GM23338 (cell line): ENCODE measurements around the gene ANKS1B. TPM values are rescaled to one million over a fixed set of nuclear protein-coding genes. Genes with fewer than 3 reads are reported as not detected.

Experiments used
- ATAC-seq: fragments of 200-7000 bp; cut with Tn5 transposase; 3 replicates; pipeline ENCODE4 v1.9.1; 2020
- DNase-seq: peaks from one replicate; pipeline ENCODE4 v3.0.0-alpha.2; 2015; ENCODE audit warnings: low spot score
- H2AFZ ChIP-seq: fragments of 200-600 bp; sonication (generic); 2 replicates; pipeline ENCODE4 v1.8.0; 2016; ENCODE audit warnings: antibody characterized with exemption, mild to moderate bottlenecking, moderate library complexity
- H3F3A ChIP-seq: fragments of 200-600 bp; sonication (generic); replicated peaks from 2 replicates; pipeline ENCODE4 v1.8.0; 2017; ENCODE audit warnings: antibody characterized with exemption, mixed run types, low read depth
- H3K27ac ChIP-seq: fragments of 200-600 bp; sonication (generic); 2 replicates; pipeline ENCODE4 v1.6.1; 2016; ENCODE audit warnings: low read depth
- H3K27me3 ChIP-seq: fragments of 200-600 bp; sonication (generic); 2 replicates; pipeline ENCODE4 v1.8.0; 2016; ENCODE audit warnings: mild to moderate bottlenecking, mixed run types, moderate library complexity; ENCODE audit not compliant: insufficient read depth
- H3K36me3 ChIP-seq: fragments of 200-600 bp; sonication (generic); 2 replicates; pipeline ENCODE4 v1.8.0; 2016; ENCODE audit warnings: mild to moderate bottlenecking; ENCODE audit not compliant: insufficient read depth
- H3K4me1 ChIP-seq: fragments of 200-600 bp; sonication (generic); 2 replicates; pipeline ENCODE4 v1.8.0; 2016; ENCODE audit warnings: mild to moderate bottlenecking, moderate library complexity; ENCODE audit not compliant: insufficient read depth
- H3K4me2 ChIP-seq: fragments of 200-600 bp; sonication (generic); 2 replicates; pipeline ENCODE4 v1.7.1; 2017; ENCODE audit warnings: mixed run types
- H3K4me3 ChIP-seq: fragments of 200-600 bp; sonication (generic); 2 replicates; pipeline ENCODE4 v1.6.1; 2016; ENCODE audit warnings: mixed run types
- H3K79me2 ChIP-seq: fragments of 200-600 bp; sonication (generic); replicated peaks from 2 replicates; pipeline ENCODE4 v1.8.0; 2017; ENCODE audit warnings: mild to moderate bottlenecking; ENCODE audit not compliant: insufficient read depth
- H3K9me2 ChIP-seq: fragments of 200-600 bp; sonication (generic); 2 replicates; pipeline ENCODE4 v1.8.0; 2017; ENCODE audit not compliant: insufficient read depth
- H4K20me1 ChIP-seq: fragments of 200-600 bp; sonication (generic); replicated peaks from 2 replicates; pipeline ENCODE4 v1.8.0; 2017; ENCODE audit warnings: mild to moderate bottlenecking; ENCODE audit not compliant: insufficient read depth
- H3K27ac Mint-ChIP-seq: 2 replicates; pipeline ENCODE4 v1.8.0; 2020; ENCODE audit warnings: inconsistent platforms, mild to moderate bottlenecking, moderate library complexity, mixed read lengths
- H3K27me3 Mint-ChIP-seq: 3 replicates; pipeline ENCODE4 v1.8.0; 2022; ENCODE audit warnings: low read depth, mild to moderate bottlenecking, moderate library complexity, mixed read lengths, inconsistent platforms; ENCODE audit not compliant: insufficient read depth, poor library complexity
- H3K36me3 Mint-ChIP-seq: 3 replicates; pipeline ENCODE4 v1.8.0; 2021; ENCODE audit warnings: low read depth, mild to moderate bottlenecking, inconsistent platforms, moderate library complexity, mixed read lengths
- H3K4me1 Mint-ChIP-seq: 3 replicates; pipeline ENCODE4 v1.8.0; 2020; ENCODE audit warnings: mild to moderate bottlenecking, inconsistent platforms, mixed read lengths
- H3K4me3 Mint-ChIP-seq: 3 replicates; pipeline ENCODE4 v1.8.0; 2021; ENCODE audit warnings: moderate library complexity, mild to moderate bottlenecking, inconsistent platforms, mixed read lengths
- H3K9me3 Mint-ChIP-seq: 3 replicates; pipeline ENCODE4 v1.8.0; 2020; ENCODE audit warnings: moderate library complexity, mild to moderate bottlenecking, inconsistent platforms, mixed read lengths
- CREB1 ChIP-seq: fragments of 250-450 bp; sonication (Bioruptor Pico); IDR thresholded peaks from 2 replicates; pipeline ENCODE4 v1.5.0; 2020; ENCODE audit warnings: low read depth, mild to moderate bottlenecking, moderate library complexity
- CTCF ChIP-seq, 2 experiments: fragments of 200-600 bp in 1 of 2; sonication (generic) in 1 of 2; conservative IDR thresholded peaks; 2 replicates each; pipeline versions ENCODE4 v1.5.1 to v1.6.1; 2016 to 2017; ENCODE audit warnings: antibody characterized with exemption in 2 of 2, low read depth in 2 of 2, mild to moderate bottlenecking in 2 of 2, moderate library complexity in 1 of 2
- EZH2 ChIP-seq: fragments of 200-600 bp; sonication (generic); IDR thresholded peaks from one replicate; pipeline ENCODE4 v1.8.0; 2017; ENCODE audit warnings: antibody characterized with exemption, mild to moderate bottlenecking, low read depth; ENCODE audit not compliant: unreplicated experiment
- JUNB ChIP-seq: IDR thresholded peaks from one replicate; pipeline ENCODE4 v1.6.1; 2016; ENCODE audit warnings: antibody characterized with exemption; ENCODE audit not compliant: unreplicated experiment
- NANOG ChIP-seq: IDR thresholded peaks from 2 replicates; pipeline ENCODE4 v1.6.1; 2016; ENCODE audit warnings: antibody characterized with exemption, borderline replicate concordance
- POLR2AphosphoS5 ChIP-seq: IDR thresholded peaks from 2 replicates; pipeline ENCODE4 v1.6.1; 2016; ENCODE audit warnings: antibody characterized with exemption, low read depth
- REST ChIP-seq: IDR thresholded peaks from one replicate; pipeline ENCODE4 v1.6.1; 2018; ENCODE audit warnings: antibody characterized with exemption; ENCODE audit not compliant: unreplicated experiment
- STAT1 ChIP-seq: IDR thresholded peaks from one replicate; pipeline ENCODE4 v1.6.1; 2016; ENCODE audit warnings: antibody characterized with exemption; ENCODE audit not compliant: unreplicated experiment
- ZNF114 ChIP-seq: fragments of 250-450 bp; sonication (Bioruptor Pico); IDR thresholded peaks from 2 replicates; pipeline ENCODE4 v1.5.0; 2020; ENCODE audit warnings: mild to moderate bottlenecking, moderate library complexity
- ZNF331 ChIP-seq: fragments of 250-450 bp; sonication (Bioruptor Pico); IDR thresholded peaks from 2 replicates; pipeline ENCODE4 v1.5.0; 2020; ENCODE audit warnings: low read depth, mild to moderate bottlenecking, moderate library complexity
- polyA plus RNA-seq: library from polyadenylated mRNA; unstranded; fragments of >200 nt; fragmentation: Nextera tagmentation; extraction: Ambion mirVana; gene quantifications from 2 replicates; pipeline ENCODE4 v1.2.1, GENCODE V29; 2016
- total RNA-seq: library from RNA; depleted of rRNA; stranded (reverse); fragments of >200 nt; shearing (Covaris generic); gene quantifications from 2 replicates; pipeline ENCODE4 v1.2.3, GENCODE V29; 2014
- TF ChIP-seq, protein P1 (sequence below): IDR thresholded peaks from 2 replicates; pipeline ENCODE4 v1.6.1; 2016; ENCODE audit warnings: antibody characterized with exemption
- TF ChIP-seq, protein P2 (sequence below): fragments of 250-450 bp; sonication (Bioruptor Pico); IDR thresholded peaks from 2 replicates; pipeline ENCODE4 v1.5.0; 2020; ENCODE audit warnings: mild to moderate bottlenecking, moderate library complexity

The ANKS1B gene
- total and polyA plus RNA-seq, 2 experiments from 2014 or later, result 4.3 to 5.8 TPM

DNA sequence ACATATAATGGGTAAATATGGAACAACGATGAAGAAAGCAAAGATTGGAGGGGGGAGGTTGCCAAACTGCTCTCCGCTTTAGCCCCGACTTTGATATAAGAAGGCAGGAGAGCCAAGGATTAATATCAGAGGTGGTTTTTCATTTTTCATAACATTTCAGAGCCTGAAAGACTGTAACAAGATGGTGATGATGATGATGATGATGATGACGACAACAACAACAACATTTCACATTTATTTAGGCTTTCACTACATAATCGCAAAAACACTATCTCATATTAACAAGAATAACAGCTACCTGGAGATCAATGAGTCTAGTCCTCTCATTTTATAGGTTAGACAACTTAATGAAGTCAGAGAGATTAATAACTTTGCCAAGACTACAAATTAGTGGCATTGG is 86.1 kb downstream of the ANKS1B start:
- H3K36me3 ChIP-seq, result no peaks in the 10 kb centered on the region
- no peak overlapping the region for H3K4me2 ChIP-seq
- no peak for ATAC-seq
- no peaks in the 10 kb centered on the region for H3K79me2 ChIP-seq
- H3K27ac ChIP-seq, result no peak overlapping the region
- Mint-ChIP-seq H3K4me1 (no peaks in the 10 kb centered on the region), H3K27me3 (no peaks in the 10 kb centered on the region), H3K36me3 (no peaks in the 10 kb centered on the region), H3K27ac (no peak overlapping the region), H3K4me3 (no peak overlapping the region), H3K9me3 (no peaks in the 10 kb centered on the region)
- no peaks in the 10 kb centered on the region for H3F3A ChIP-seq
- TF ChIP-seq, protein P1, sequence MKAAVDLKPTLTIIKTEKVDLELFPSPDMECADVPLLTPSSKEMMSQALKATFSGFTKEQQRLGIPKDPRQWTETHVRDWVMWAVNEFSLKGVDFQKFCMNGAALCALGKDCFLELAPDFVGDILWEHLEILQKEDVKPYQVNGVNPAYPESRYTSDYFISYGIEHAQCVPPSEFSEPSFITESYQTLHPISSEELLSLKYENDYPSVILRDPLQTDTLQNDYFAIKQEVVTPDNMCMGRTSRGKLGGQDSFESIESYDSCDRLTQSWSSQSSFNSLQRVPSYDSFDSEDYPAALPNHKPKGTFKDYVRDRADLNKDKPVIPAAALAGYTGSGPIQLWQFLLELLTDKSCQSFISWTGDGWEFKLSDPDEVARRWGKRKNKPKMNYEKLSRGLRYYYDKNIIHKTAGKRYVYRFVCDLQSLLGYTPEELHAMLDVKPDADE, result no peak
- TF ChIP-seq, protein P2, sequence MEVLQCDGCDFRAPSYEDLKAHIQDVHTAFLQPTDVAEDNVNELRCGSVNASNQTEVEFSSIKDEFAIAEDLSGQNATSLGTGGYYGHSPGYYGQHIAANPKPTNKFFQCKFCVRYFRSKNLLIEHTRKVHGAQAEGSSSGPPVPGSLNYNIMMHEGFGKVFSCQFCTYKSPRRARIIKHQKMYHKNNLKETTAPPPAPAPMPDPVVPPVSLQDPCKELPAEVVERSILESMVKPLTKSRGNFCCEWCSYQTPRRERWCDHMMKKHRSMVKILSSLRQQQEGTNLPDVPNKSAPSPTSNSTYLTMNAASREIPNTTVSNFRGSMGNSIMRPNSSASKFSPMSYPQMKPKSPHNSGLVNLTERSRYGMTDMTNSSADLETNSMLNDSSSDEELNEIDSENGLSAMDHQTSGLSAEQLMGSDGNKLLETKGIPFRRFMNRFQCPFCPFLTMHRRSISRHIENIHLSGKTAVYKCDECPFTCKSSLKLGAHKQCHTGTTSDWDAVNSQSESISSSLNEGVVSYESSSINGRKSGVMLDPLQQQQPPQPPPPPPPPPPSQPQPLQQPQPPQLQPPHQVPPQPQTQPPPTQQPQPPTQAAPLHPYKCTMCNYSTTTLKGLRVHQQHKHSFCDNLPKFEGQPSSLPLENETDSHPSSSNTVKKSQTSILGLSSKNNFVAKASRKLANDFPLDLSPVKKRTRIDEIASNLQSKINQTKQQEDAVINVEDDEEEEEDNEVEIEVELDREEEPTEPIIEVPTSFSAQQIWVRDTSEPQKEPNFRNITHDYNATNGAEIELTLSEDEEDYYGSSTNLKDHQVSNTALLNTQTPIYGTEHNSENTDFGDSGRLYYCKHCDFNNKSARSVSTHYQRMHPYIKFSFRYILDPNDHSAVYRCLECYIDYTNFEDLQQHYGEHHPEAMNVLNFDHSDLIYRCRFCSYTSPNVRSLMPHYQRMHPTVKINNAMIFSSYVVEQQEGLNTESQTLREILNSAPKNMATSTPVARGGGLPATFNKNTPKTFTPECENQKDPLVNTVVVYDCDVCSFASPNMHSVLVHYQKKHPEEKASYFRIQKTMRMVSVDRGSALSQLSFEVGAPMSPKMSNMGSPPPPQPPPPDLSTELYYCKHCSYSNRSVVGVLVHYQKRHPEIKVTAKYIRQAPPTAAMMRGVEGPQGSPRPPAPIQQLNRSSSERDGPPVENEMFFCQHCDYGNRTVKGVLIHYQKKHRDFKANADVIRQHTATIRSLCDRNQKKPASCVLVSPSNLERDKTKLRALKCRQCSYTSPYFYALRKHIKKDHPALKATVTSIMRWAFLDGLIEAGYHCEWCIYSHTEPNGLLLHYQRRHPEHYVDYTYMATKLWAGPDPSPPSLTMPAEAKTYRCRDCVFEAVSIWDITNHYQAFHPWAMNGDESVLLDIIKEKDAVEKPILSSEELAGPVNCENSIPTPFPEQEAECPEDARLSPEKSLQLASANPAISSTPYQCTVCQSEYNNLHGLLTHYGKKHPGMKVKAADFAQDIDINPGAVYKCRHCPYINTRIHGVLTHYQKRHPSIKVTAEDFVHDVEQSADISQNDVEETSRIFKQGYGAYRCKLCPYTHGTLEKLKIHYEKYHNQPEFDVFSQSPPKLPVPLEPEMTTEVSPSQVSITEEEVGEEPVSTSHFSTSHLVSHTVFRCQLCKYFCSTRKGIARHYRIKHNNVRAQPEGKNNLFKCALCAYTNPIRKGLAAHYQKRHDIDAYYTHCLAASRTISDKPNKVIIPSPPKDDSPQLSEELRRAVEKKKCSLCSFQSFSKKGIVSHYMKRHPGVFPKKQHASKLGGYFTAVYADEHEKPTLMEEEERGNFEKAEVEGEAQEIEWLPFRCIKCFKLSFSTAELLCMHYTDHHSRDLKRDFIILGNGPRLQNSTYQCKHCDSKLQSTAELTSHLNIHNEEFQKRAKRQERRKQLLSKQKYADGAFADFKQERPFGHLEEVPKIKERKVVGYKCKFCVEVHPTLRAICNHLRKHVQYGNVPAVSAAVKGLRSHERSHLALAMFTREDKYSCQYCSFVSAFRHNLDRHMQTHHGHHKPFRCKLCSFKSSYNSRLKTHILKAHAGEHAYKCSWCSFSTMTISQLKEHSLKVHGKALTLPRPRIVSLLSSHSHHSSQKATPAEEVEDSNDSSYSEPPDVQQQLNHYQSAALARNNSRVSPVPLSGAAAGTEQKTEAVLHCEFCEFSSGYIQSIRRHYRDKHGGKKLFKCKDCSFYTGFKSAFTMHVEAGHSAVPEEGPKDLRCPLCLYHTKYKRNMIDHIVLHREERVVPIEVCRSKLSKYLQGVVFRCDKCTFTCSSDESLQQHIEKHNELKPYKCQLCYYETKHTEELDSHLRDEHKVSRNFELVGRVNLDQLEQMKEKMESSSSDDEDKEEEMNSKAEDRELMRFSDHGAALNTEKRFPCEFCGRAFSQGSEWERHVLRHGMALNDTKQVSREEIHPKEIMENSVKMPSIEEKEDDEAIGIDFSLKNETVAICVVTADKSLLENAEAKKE (CRISPR knock-in tag), result no peak
- TF ChIP-seq JUNB (no peak), REST (no peak), STAT1 (no peak), ZNF114 (no peak), NANOG (no peak), ZNF331 (CRISPR knock-in tag) (no peak), EZH2 (no peak), CTCF (conservative IDR thresholded peaks at IDR 0.05; ENCODE audit: low read depth in 2 of 2) (no peak), POLR2AphosphoS5 (no peak), CREB1 (CRISPR knock-in tag) (no peak)
- no peak for DNase-seq
- H3K4me3 ChIP-seq, result no peak overlapping the region
- no peaks in the 10 kb centered on the region for H3K4me1 ChIP-seq
- H3K27me3 ChIP-seq, result no peaks in the 10 kb centered on the region
- H4K20me1 ChIP-seq, result no peaks in the 10 kb centered on the region
- no peaks in the 10 kb centered on the region for H3K9me2 ChIP-seq
- no peak overlapping the region for H2AFZ ChIP-seq
